Measurements from ENCODE around the gene NTSR2. TPM values are rescaled to one million over a fixed set of nuclear protein-coding genes. Genes with fewer than 3 reads are reported as not detected.

NTSR2 gene
- total and polyA plus RNA-seq, 8 donors = not detected

GRCh38 chr2:11708106-11708505 is 38.1 kb upstream of the NTSR2 start:
- H3K27me3 ChIP-seq = no peaks in the 10 kb centered on the region
- no peak for DNase-seq
- H3K4me1 ChIP-seq = peaks cover 0 to 24% (median 15%) of the 10 kb centered on the region in 4 donors
- intact Hi-C loops (cut with DNase I; ENCODE audit: low total_unique reads) = no loop called here
- WGBS, 5 donors = 69 to 95% (median 93%) methylated on average over 3 of the region's 3 CpGs
- no peaks in the 10 kb centered on the region for H3K9me3 ChIP-seq
- TF ChIP-seq CTCF (IDR thresholded peaks at IDR 0.05) = no peak
- TF ChIP-seq POLR2A (IDR thresholded peaks at IDR 0.05) = no peak
- TF ChIP-seq EP300 (IDR thresholded peaks at IDR 0.05) = no peak
- no peak for TF ChIP-seq POLR2AphosphoS5 (IDR thresholded peaks at IDR 0.05)
- no peak overlapping the region for H3K4me3 ChIP-seq
- H3K36me3 ChIP-seq = no peaks in the 10 kb centered on the region
- H3K27ac ChIP-seq = no peak overlapping the region

- DNase-seq = no peak
- Histone ChIP-seq H3K4me1 (peaks cover 0 to 11% (median 6%) of the 10 kb centered on the region in 4 donors), H3K36me3 (no peaks in the 10 kb centered on the region), H3K4me3 (no peak overlapping the region), H3K9me3 (no peaks in the 10 kb centered on the region), H3K27ac (no peak overlapping the region), H3K27me3 (no peaks in the 10 kb centered on the region)
- TF ChIP-seq POLR2AphosphoS5 (IDR thresholded peaks at IDR 0.05) = no peak
- TF ChIP-seq POLR2A (IDR thresholded peaks at IDR 0.05) = no peak
- TF ChIP-seq EP300 (IDR thresholded peaks at IDR 0.05) = no peak
- TF ChIP-seq CTCF (IDR thresholded peaks at IDR 0.05) = no peak
- 80 to 96% (median 96%) methylated on average over 3 of the region's 3 CpGs for WGBS, 5 donors
- intact Hi-C loops (cut with DNase I; ENCODE audit: low total_unique reads) = no loop called here
Observed at GRCh38 chr2:11705711-11706110, 35.7 kb upstream of the NTSR2 start.

GRCh38 chr2:11705063-11705462 is 35.1 kb upstream of the NTSR2 start:
- no peaks in the 10 kb centered on the region for H3K27me3 ChIP-seq
- H3K4me3 ChIP-seq = no peak overlapping the region
- no peaks in the 10 kb centered on the region for H3K36me3 ChIP-seq
- H3K9me3 ChIP-seq = no peaks in the 10 kb centered on the region
- intact Hi-C loops (cut with DNase I; ENCODE audit: low total_unique reads) = no loop called here
- H3K4me1 ChIP-seq = peaks cover 0 to 4% (median 1%) of the 10 kb centered on the region in 4 donors
- DNase-seq = no peak
- 56 to 77% (median 69%) methylated on average over 4 of the region's 4 CpGs for WGBS, 5 donors
- no peak overlapping the region for H3K27ac ChIP-seq
- TF ChIP-seq EP300 (IDR thresholded peaks at IDR 0.05) = no peak

- WGBS, 5 donors = 88 to 100% (median 95%) methylated on average over 1 of the region's 1 CpG
- H3K36me3 ChIP-seq = no peaks in the 10 kb centered on the region
- no peaks in the 10 kb centered on the region for H3K27me3 ChIP-seq
- TF ChIP-seq POLR2A (IDR thresholded peaks at IDR 0.05) (no peak), CTCF (IDR thresholded peaks at IDR 0.05) (no peak), POLR2AphosphoS5 (IDR thresholded peaks at IDR 0.05) (no peak), EP300 (IDR thresholded peaks at IDR 0.05) (no peak)
- DNase-seq = no peak
- no peak overlapping the region for H3K27ac ChIP-seq
- intact Hi-C loops (cut with DNase I; ENCODE audit: low total_unique reads) = no loop called here
- no peaks in the 10 kb centered on the region for H3K9me3 ChIP-seq
- peaks cover 0 to 3% (median 0%) of the 10 kb centered on the region in 4 donors for H3K4me1 ChIP-seq
- no peak overlapping the region for H3K4me3 ChIP-seq
Observed at GRCh38 chr2:11703700-11704099, 33.7 kb upstream of the NTSR2 start.

- peaks cover 0 to 10% (median under 1%) of the 10 kb centered on the region in 4 donors for H3K4me1 ChIP-seq
- 87 to 92% (median 90%) methylated on average over 2 of the region's 2 CpGs for WGBS, 5 donors
- no peak for DNase-seq
- no peaks in the 10 kb centered on the region for H3K36me3 ChIP-seq
- intact Hi-C loops (cut with DNase I; ENCODE audit: low total_unique reads) = no loop called here
- no peak overlapping the region for H3K4me3 ChIP-seq
- no peaks in the 10 kb centered on the region for H3K27me3 ChIP-seq
- H3K9me3 ChIP-seq = no peaks in the 10 kb centered on the region
- no peak overlapping the region for H3K27ac ChIP-seq
- TF ChIP-seq POLR2A (IDR thresholded peaks at IDR 0.05) = no peak
- TF ChIP-seq CTCF (IDR thresholded peaks at IDR 0.05) = no peak
- no peak for TF ChIP-seq EP300 (IDR thresholded peaks at IDR 0.05)
- no peak for TF ChIP-seq POLR2AphosphoS5 (IDR thresholded peaks at IDR 0.05)
Observed at GRCh38 chr2:11702946-11703345, 33.0 kb upstream of the NTSR2 start.
